MCF 10A (cell line): ENCODE results near the gene PRKG1. TPM values are rescaled to one million over a fixed set of nuclear protein-coding genes. Genes with fewer than 3 reads are reported as not detected.
"Not testable (repeated sequence)": the region's sequence is repeated elsewhere in the genome, so short reads cannot be mapped to it uniquely, and the experiment has no call there.

Experiments
- BruUV-seq: library from RNA; stranded (reverse); fragments of 400-500 nt; replicated peaks from 2 replicates; lab custom pipeline; 2021; lab: Mats Ljungman, UMichigan
- CTCF ChIA-PET: fragments of 300-600 bp; sonication (Branson Sonifier 250); formaldehyde crosslinking; extraction: SDS; loops from one replicate; lab custom pipeline; 2021; ENCODE audit warnings: antibody characterized with exemption, inconsistent platforms; lab: Yijun Ruan, JAX
- POLR2A ChIA-PET: fragments of 300-600, 350-650 bp; sonication (Branson Sonifier 250); formaldehyde crosslinking; extraction: SDS; loops from one replicate; lab custom pipeline; 2020; ENCODE audit warnings: antibody characterized with exemption, inconsistent platforms; lab: Yijun Ruan, JAX
- DNase-seq: peaks from one replicate; pipeline ENCODE4 v3.0.0-alpha.2; 2018; ENCODE audit not compliant: unreplicated experiment
- H3K27ac Mint-ChIP-seq: one replicate; pipeline ENCODE4 v1.8.0; 2022; ENCODE audit warnings: mild to moderate bottlenecking, low read depth, mixed read lengths; ENCODE audit not compliant: unreplicated experiment
- H3K27me3 Mint-ChIP-seq: one replicate; pipeline ENCODE4 v1.8.0; 2022; ENCODE audit warnings: mixed read lengths; ENCODE audit not compliant: insufficient read depth, unreplicated experiment
- H3K36me3 Mint-ChIP-seq: one replicate; pipeline ENCODE4 v1.8.0; 2022; ENCODE audit warnings: mild to moderate bottlenecking, moderate library complexity, mixed read lengths; ENCODE audit not compliant: insufficient read depth, unreplicated experiment
- H3K4me1 Mint-ChIP-seq: one replicate; pipeline ENCODE4 v1.8.0; 2022; ENCODE audit warnings: mixed read lengths; ENCODE audit not compliant: insufficient read depth, unreplicated experiment
- H3K4me3 Mint-ChIP-seq: one replicate; pipeline ENCODE4 v1.8.0; 2022; ENCODE audit warnings: mild to moderate bottlenecking, moderate library complexity, mixed read lengths; ENCODE audit not compliant: unreplicated experiment
- H3K9me3 Mint-ChIP-seq: one replicate; pipeline ENCODE4 v1.8.0; 2022; ENCODE audit warnings: mixed read lengths; ENCODE audit not compliant: unreplicated experiment
- CTCF ChIP-seq: fragments of 200-600 bp; IDR thresholded peaks from one replicate; pipeline ENCODE4 v1.8.0; 2022; ENCODE audit warnings: antibody characterized with exemption, mild to moderate bottlenecking; ENCODE audit not compliant: unreplicated experiment
- intact Hi-C: fragments of 100-400 bp; cut with micrococcal nuclease; formaldehyde crosslinking; loops from 2 replicates; pipeline ENCODE4 v1.14.1; 2022
- total RNA-seq: library from RNA; stranded (reverse); gene quantifications from 2 replicates; pipeline ENCODE4 v1.2.3, GENCODE V29; 2022

PRKG1 gene
- total RNA-seq, 1 experiment from 2014 or later: 0.09 TPM

GRCh38 chr10:51255381-51255780, 181.1 kb downstream of the PRKG1 start:
- Mint-ChIP-seq H3K27ac (no peak overlapping the region), H3K27me3 (peaks cover 68% of the 10 kb centered on the region), H3K36me3 (no peaks in the 10 kb centered on the region), H3K9me3 (no peaks in the 10 kb centered on the region), H3K4me1 (no peaks in the 10 kb centered on the region), H3K4me3 (no peak overlapping the region)
- ChIA-PET CTCF (interaction anchor here (0.6 kb wide), 1 partner anchor 26 kb away, joined by 3 read pairs; no protein-coding TSS in a partner anchor), POLR2A (no interaction called here)
- BruUV-seq: no TSS peak
- DNase-seq: no peak
- no peak for TF ChIP-seq CTCF
- intact Hi-C loops: no loop called here

- no peak for DNase-seq
- H3K9me3 Mint-ChIP-seq: no peaks in the 10 kb centered on the region
- intact Hi-C loops: no loop called here
- H3K4me3 Mint-ChIP-seq: no peak overlapping the region
- CTCF ChIA-PET: interaction anchor here (0.6 to 1.3 kb wide), 6 partner anchors 9 to 1470 kb away, joined by 3 to 6 read pairs (median 4); no protein-coding TSS in a partner anchor
- no peak for TF ChIP-seq CTCF
- H3K27ac Mint-ChIP-seq: no peak overlapping the region
- peaks cover 57% of the 10 kb centered on the region for H3K27me3 Mint-ChIP-seq
- H3K4me1 Mint-ChIP-seq: no peaks in the 10 kb centered on the region
- no peaks in the 10 kb centered on the region for H3K36me3 Mint-ChIP-seq
- BruUV-seq: no TSS peak
- POLR2A ChIA-PET: interaction anchor here (0.6 kb wide), 1 partner anchor 18 kb away, joined by 3 read pairs; no protein-coding TSS in a partner anchor
These were observed 183.4 kb downstream of the PRKG1 start for GRCh38 chr10:51257511-51258248.

- TF ChIP-seq CTCF: no peak
- no peak for DNase-seq
- ChIA-PET POLR2A (no interaction called here), CTCF (no interaction called here)
- BruUV-seq: no TSS peak
- no peak overlapping the region for H3K27ac Mint-ChIP-seq
- H3K9me3 Mint-ChIP-seq: no peaks in the 10 kb centered on the region
- intact Hi-C loops: no loop called here
- H3K4me3 Mint-ChIP-seq: no peak overlapping the region
- H3K27me3 Mint-ChIP-seq: peaks cover 54% of the 10 kb centered on the region
- no peaks in the 10 kb centered on the region for H3K36me3 Mint-ChIP-seq
- no peaks in the 10 kb centered on the region for H3K4me1 Mint-ChIP-seq
These were observed 186.1 kb downstream of the PRKG1 start for GRCh38 chr10:51260376-51260775.

GRCh38 chr10:51266496-51266895, 192.2 kb downstream of the PRKG1 start:
- CTCF ChIA-PET: interaction anchor here (0.6 kb wide), 1 partner anchor 9 kb away, joined by 3 read pairs; no protein-coding TSS in a partner anchor
- POLR2A ChIA-PET: no interaction called here
- no peak overlapping the region for H3K27ac Mint-ChIP-seq

GRCh38 chr10:51267980-51268570, 193.8 kb downstream of the PRKG1 start:
- BruUV-seq, DNase-seq, POLR2A ChIA-PET, H3K36me3 Mint-ChIP-seq, H3K9me3 Mint-ChIP-seq, H3K27ac Mint-ChIP-seq, H3K4me3 Mint-ChIP-seq, intact Hi-C loops, H3K4me1 Mint-ChIP-seq, CTCF ChIA-PET: not testable (repeated sequence)
- H3K27me3 Mint-ChIP-seq: peaks cover 64% of the 10 kb centered on the region

More at GRCh38 chr10:51266496-51266895, 192.2 kb downstream of the PRKG1 start:
- peaks cover 74% of the 10 kb centered on the region for H3K27me3 Mint-ChIP-seq
- DNase-seq: no peak
- no peak for TF ChIP-seq CTCF
- no peaks in the 10 kb centered on the region for H3K9me3 Mint-ChIP-seq
- H3K4me1 Mint-ChIP-seq: no peaks in the 10 kb centered on the region
- no peak overlapping the region for H3K4me3 Mint-ChIP-seq
- no TSS peak for BruUV-seq
- H3K36me3 Mint-ChIP-seq: no peaks in the 10 kb centered on the region
- intact Hi-C loops: no loop called here
